NCI-H69 (cell line): ENCODE measurements around the gene MAN1C1.
"Not testable (repeated sequence)": the region's sequence is repeated elsewhere in the genome, so short reads cannot be mapped to it uniquely, and the experiment has no call there.

Source experiments
- DNase-seq: peaks from one replicate; lab custom pipeline; 2025; lab: John Stamatoyannopoulos, UW

The MAN1C1 gene

GRCh38 chr1:25583519-25584370, 32.8 kb upstream of the MAN1C1 start:
- no peak for DNase-seq

- no peak for DNase-seq
Measured at GRCh38 chr1:25586181-25586588, 30.4 kb upstream of the MAN1C1 start.

GRCh38 chr1:25587290-25587689, 29.3 kb upstream of the MAN1C1 start:
- DNase-seq: no peak

GRCh38 chr1:25588224-25588623, 28.4 kb upstream of the MAN1C1 start:
- DNase-seq: not testable (repeated sequence)

- DNase-seq: not testable (repeated sequence)
Measured at GRCh38 chr1:25588786-25589185, 27.8 kb upstream of the MAN1C1 start.

- DNase-seq: peak; percentile 6
Measured at GRCh38 chr1:25590096-25590824, 26.3 kb upstream of the MAN1C1 start.

GRCh38 chr1:25593861-25594260, 22.7 kb upstream of the MAN1C1 start:
- DNase-seq: no peak

- no peak for DNase-seq
Measured at GRCh38 chr1:25594971-25595370, 21.6 kb upstream of the MAN1C1 start.

- not testable (repeated sequence) for DNase-seq
Measured at GRCh38 chr1:25596641-25597040, 19.9 kb upstream of the MAN1C1 start.

- DNase-seq: no peak
Measured at GRCh38 chr1:25598879-25599278, 17.7 kb upstream of the MAN1C1 start.

- no peak for DNase-seq
Measured at GRCh38 chr1:25599969-25600610, 16.5 kb upstream of the MAN1C1 start.

GRCh38 chr1:25600971-25601699, 15.5 kb upstream of the MAN1C1 start:
- peak; percentile 76 for DNase-seq

GRCh38 chr1:25603779-25604538, 12.6 kb upstream of the MAN1C1 start:
- not testable (repeated sequence) for DNase-seq

GRCh38 chr1:25607123-25607522, 9.5 kb upstream of the MAN1C1 start:
- DNase-seq: no peak

GRCh38 chr1:25608488-25609178, 8.0 kb upstream of the MAN1C1 start:
- DNase-seq: peak; percentile 79

- DNase-seq: no peak
Measured at GRCh38 chr1:25609921-25610320, 6.7 kb upstream of the MAN1C1 start.

- peak; percentile 36 for DNase-seq
Measured at GRCh38 chr1:25610822-25611630, 5.6 kb upstream of the MAN1C1 start.

GRCh38 chr1:25611843-25612242, 4.7 kb upstream of the MAN1C1 start:
- no peak for DNase-seq

- DNase-seq: no peak
Measured at GRCh38 chr1:25612421-25612820, 4.2 kb upstream of the MAN1C1 start.

- DNase-seq: no peak
Measured at GRCh38 chr1:25613091-25613490, 3.5 kb upstream of the MAN1C1 start.
